Measurements from ENCODE around the gene CLN6.
"Not testable (repeated sequence)": the region's sequence is repeated elsewhere in the genome, so short reads cannot be mapped to it uniquely, and the experiment has no call there.

- TF ChIP-seq, protein P1, sequence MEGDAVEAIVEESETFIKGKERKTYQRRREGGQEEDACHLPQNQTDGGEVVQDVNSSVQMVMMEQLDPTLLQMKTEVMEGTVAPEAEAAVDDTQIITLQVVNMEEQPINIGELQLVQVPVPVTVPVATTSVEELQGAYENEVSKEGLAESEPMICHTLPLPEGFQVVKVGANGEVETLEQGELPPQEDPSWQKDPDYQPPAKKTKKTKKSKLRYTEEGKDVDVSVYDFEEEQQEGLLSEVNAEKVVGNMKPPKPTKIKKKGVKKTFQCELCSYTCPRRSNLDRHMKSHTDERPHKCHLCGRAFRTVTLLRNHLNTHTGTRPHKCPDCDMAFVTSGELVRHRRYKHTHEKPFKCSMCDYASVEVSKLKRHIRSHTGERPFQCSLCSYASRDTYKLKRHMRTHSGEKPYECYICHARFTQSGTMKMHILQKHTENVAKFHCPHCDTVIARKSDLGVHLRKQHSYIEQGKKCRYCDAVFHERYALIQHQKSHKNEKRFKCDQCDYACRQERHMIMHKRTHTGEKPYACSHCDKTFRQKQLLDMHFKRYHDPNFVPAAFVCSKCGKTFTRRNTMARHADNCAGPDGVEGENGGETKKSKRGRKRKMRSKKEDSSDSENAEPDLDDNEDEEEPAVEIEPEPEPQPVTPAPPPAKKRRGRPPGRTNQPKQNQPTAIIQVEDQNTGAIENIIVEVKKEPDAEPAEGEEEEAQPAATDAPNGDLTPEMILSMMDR (IDR thresholded peaks at IDR 0.05): not testable (repeated sequence)
- not testable (repeated sequence) for TF ChIP-seq EP300, POLR2AphosphoS5 (IDR thresholded peaks at IDR 0.05)
Observed at GRCh38 chr15:68172037-68172436, 57.5 kb downstream of the CLN6 start.
